ENCODE measurements around the gene EHD1. TPM values are rescaled to one million over a fixed set of nuclear protein-coding genes. Genes with fewer than 3 reads are reported as not detected.

EHD1 gene
- total and polyA plus RNA-seq, 2 of the 8 experiments (the other 6 are each of a cell fraction or from before 2014, with no cell fraction given): 31.5 to 42.9 TPM

DNA sequence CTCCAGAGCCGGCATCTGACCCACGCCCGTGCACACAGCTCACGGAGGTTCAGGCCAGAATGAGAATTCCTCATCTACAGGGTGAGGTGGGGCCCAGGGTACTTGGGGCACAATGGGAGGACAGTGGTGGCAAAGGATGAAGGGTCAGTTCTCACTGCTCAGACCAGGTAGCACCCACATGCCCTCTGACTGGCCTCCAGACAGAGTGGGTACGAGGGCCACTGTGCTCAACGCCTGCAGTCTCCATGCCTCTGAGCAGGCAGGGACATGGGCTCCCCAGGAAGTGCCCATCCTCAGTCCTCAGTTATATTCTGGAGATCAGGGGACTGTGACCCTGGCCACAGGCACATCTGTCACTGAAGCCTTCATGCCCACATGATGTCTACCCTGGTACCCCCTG is 20.9 kb downstream of the EHD1 start (continued):
- no peak for TF ChIP-seq FOSL1 (IDR thresholded peaks at IDR 0.05; ENCODE audit: insufficient read depth, low read depth, low read length)
- no peak for TF ChIP-seq PHF8 (conservative IDR thresholded peaks at IDR 0.05; ENCODE audit: low read depth, low read length)
- TF ChIP-seq, protein P1, sequence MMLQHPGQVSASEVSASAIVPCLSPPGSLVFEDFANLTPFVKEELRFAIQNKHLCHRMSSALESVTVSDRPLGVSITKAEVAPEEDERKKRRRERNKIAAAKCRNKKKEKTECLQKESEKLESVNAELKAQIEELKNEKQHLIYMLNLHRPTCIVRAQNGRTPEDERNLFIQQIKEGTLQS (IDR thresholded peaks at IDR 0.05; ENCODE audit: insufficient read depth, low read depth, low read length): no peak
